ENCODE data around the gene CBARP. TPM values are rescaled to one million over a fixed set of nuclear protein-coding genes. Genes with fewer than 3 reads are reported as not detected.
A peak's percentile ranks its signal among the peaks of the same experiment; 100 is the strongest.

Gene CBARP
- total and polyA plus RNA-seq, 2 donors (not counting 1 experiment from before 2014, with no cell fraction given) = 0.31 to 1.5 TPM

DNA sequence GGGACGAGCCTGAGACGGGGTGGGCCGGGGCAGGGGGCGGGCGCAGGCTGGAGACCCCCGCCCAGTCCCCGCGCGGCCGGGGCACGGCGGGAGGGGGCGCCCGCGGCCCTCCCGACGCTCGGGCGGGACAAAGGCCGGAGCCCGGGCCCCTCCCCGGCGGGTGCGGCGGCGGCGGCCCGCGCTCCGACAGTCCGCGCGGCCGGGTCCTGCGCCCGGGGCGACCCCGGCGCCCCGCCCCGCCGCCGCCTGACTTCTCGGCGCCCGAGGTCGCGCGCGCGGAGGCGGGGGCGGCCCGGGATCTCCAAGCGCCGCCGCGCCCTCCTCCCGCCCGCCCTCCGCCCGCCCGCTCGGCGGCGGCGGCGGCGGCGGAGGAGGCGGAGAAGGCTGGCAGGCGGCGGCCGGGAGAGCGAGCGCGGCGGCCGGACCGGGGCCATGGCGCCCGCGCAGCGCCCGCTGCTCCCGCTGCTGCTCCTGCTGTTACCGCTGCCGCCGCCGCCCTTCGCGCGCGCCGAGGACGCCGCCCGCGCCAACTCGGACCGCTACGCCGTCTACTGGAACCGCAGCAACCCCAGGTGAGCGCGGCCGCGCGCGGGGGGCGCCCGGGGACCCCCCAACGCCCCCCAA is 48.0 kb upstream of the CBARP start, which contains the start of gene EFNA2:
Gene EFNA2 (plus strand): TSS at position 137 of the 624 bp plus-strand sequence. CDS start 296 bp downstream, at position 433.
- TF ChIP-seq, protein P1, sequence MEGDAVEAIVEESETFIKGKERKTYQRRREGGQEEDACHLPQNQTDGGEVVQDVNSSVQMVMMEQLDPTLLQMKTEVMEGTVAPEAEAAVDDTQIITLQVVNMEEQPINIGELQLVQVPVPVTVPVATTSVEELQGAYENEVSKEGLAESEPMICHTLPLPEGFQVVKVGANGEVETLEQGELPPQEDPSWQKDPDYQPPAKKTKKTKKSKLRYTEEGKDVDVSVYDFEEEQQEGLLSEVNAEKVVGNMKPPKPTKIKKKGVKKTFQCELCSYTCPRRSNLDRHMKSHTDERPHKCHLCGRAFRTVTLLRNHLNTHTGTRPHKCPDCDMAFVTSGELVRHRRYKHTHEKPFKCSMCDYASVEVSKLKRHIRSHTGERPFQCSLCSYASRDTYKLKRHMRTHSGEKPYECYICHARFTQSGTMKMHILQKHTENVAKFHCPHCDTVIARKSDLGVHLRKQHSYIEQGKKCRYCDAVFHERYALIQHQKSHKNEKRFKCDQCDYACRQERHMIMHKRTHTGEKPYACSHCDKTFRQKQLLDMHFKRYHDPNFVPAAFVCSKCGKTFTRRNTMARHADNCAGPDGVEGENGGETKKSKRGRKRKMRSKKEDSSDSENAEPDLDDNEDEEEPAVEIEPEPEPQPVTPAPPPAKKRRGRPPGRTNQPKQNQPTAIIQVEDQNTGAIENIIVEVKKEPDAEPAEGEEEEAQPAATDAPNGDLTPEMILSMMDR (conservative IDR thresholded peaks at IDR 0.05 in 1 of 2, IDR thresholded peaks at IDR 0.05 in 1 of 2; ENCODE audit: low read depth in 1 of 2, low read length in 2 of 2) = no peak
- no peak for TF ChIP-seq EZH2 (IDR thresholded peaks at IDR 0.05; ENCODE audit: low read length, missing control alignments)
- H3K4me1 ChIP-seq (ENCODE audit: control insufficient read depth, extremely low read depth, insufficient read depth, low read length) = no peaks in the 10 kb centered on the region
- H3K27me3 ChIP-seq (ENCODE audit: control insufficient read depth, insufficient read depth, low read length) = peaks cover 31% of the 10 kb centered on the region
- no peaks in the 10 kb centered on the region for H3K79me2 ChIP-seq (ENCODE audit: control insufficient read depth, insufficient read depth, low read length)
- no peak within 1 kb of the TSS for H3K9ac ChIP-seq (ENCODE audit: insufficient read depth, low read length)
- no peak for DNase-seq (ENCODE audit: low read depth in 2 of 2)
- H3K36me3 ChIP-seq (ENCODE audit: control insufficient read depth, insufficient read depth, low read length) = no peaks in the 10 kb centered on the region
- no peaks in the 10 kb centered on the region for H3K9me3 ChIP-seq (ENCODE audit: control insufficient read depth, insufficient read depth, low read depth, low read length)
- H3K4me3 ChIP-seq (replicated peaks in 1 of 4; ENCODE audit: control extremely low read depth in 1 of 4, insufficient read depth in 1 of 4, low read depth in 3 of 4, low read length in 4 of 4) = no peak within 1 kb of the TSS
- H3K27ac ChIP-seq (ENCODE audit: insufficient read depth, low read length) = no peak within 1 kb of the TSS
- no peak within 1 kb of the TSS for H3K4me2 ChIP-seq (ENCODE audit: extremely low read depth, insufficient read depth, low read length)
- no peaks in the 10 kb centered on the region for H4K20me1 ChIP-seq (ENCODE audit: control insufficient read depth, extremely low read depth, insufficient read depth, low read length)
- no peak within 1 kb of the TSS for H2AFZ ChIP-seq (ENCODE audit: low read length)

DNA sequence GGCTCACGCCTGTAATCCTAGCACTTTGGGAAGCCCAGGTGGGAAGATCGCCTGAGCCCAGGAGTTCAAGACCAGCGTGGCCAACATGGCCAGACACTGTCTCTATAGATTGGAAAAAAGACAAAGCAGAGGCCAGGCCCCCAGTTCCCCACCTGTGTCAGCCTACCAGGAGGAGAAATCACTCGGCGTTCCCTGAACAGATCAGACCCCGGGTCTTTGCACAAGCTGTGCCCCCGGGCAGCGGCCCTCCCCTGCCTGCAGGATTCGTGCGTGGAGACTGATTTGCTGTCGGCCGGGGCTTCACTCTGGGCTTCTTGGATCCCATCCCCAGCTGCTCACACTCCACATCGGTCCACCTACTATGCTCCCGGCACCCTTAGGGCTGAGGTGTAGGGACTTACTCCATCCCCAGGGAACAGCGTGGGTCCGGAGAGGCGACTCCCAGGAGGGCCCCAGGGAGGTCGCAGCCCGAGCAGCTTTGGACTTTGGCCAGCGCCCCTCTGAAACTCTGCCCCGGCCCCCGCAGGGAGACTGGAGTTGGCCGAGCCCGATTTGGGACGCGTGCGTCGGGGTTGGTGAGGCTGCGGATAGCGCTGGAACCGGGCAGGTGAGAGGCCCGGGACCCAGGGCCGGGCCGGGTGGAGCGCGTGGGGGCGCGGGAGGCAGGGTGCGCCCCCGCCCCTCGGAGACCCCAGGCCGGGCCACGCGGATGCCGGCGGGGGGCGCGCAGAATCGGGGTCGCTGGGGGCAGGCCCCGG is 47.4 kb upstream of the CBARP start:
- Histone ChIP-seq H3K4me1 (ENCODE audit: control insufficient read depth, extremely low read depth, insufficient read depth, low read length) (no peaks in the 10 kb centered on the region), H3K9ac (ENCODE audit: insufficient read depth, low read length) (no peak overlapping the region), H2AFZ (ENCODE audit: low read length) (no peak overlapping the region), H3K27ac (ENCODE audit: insufficient read depth, low read length) (no peak overlapping the region), H4K20me1 (ENCODE audit: control insufficient read depth, extremely low read depth, insufficient read depth, low read length) (no peaks in the 10 kb centered on the region), H3K4me2 (ENCODE audit: extremely low read depth, insufficient read depth, low read length) (no peak overlapping the region), H3K4me3 (replicated peaks in 1 of 4; ENCODE audit: control extremely low read depth in 1 of 4, insufficient read depth in 1 of 4, low read depth in 3 of 4, low read length in 4 of 4) (no peak overlapping the region), H3K27me3 (ENCODE audit: control insufficient read depth, insufficient read depth, low read length) (peaks cover 31% of the 10 kb centered on the region), H3K36me3 (ENCODE audit: control insufficient read depth, insufficient read depth, low read length) (peaks cover under 1% of the 10 kb centered on the region), H3K79me2 (ENCODE audit: control insufficient read depth, insufficient read depth, low read length) (no peaks in the 10 kb centered on the region), H3K9me3 (ENCODE audit: control insufficient read depth, insufficient read depth, low read depth, low read length) (no peaks in the 10 kb centered on the region)
- no peak for DNase-seq (ENCODE audit: low read depth in 2 of 2)
- peak; percentile 93 for TF ChIP-seq EZH2 (IDR thresholded peaks at IDR 0.05; ENCODE audit: low read length, missing control alignments)
- TF ChIP-seq, protein P1 (conservative IDR thresholded peaks at IDR 0.05 in 1 of 2, IDR thresholded peaks at IDR 0.05 in 1 of 2; ENCODE audit: low read depth in 1 of 2, low read length in 2 of 2) = no peak

DNA sequence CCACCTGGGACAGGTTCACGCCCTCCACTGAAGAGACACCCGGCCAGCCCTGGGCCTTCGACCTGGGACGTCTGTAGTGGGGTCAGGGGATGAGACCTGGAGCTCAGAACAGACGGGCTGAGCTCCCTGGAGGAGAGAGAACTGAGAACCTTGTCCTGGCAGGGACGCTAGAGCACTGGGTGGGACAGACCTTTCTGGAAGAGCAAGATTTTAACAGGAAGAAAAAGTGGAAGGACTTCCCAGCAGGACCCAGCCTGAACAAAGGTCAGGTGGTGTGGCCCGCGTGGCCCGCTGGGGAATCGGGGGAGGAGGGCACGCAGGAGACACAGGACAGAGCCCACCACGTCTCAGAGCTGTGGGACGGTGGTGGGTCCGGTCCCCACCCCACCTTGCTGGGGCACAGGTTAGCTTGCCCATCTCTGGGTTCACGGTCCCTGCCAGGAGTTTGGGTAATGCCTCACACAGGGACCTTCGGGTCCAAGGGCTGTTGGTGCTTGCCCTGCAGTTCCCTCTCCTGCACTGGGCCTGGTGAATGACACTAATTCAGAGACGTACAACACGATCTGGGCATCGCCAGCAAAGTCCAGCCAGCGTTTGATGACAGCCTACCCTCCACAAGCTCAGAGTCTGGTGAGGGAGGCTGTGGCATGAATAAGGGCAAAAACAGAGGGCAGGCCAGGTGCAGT is 46.6 kb upstream of the CBARP start:
- no peaks in the 10 kb centered on the region for H3K4me1 ChIP-seq (ENCODE audit: control insufficient read depth, extremely low read depth, insufficient read depth, low read length)
- H3K4me2 ChIP-seq (ENCODE audit: extremely low read depth, insufficient read depth, low read length) = no peak overlapping the region

More for the DNA sequence above, 46.6 kb upstream of the CBARP start:
- Histone ChIP-seq H3K79me2 (ENCODE audit: control insufficient read depth, insufficient read depth, low read length) (no peaks in the 10 kb centered on the region), H2AFZ (ENCODE audit: low read length) (no peak overlapping the region), H4K20me1 (ENCODE audit: control insufficient read depth, extremely low read depth, insufficient read depth, low read length) (no peaks in the 10 kb centered on the region), H3K36me3 (ENCODE audit: control insufficient read depth, insufficient read depth, low read length) (peaks cover 5% of the 10 kb centered on the region), H3K9ac (ENCODE audit: insufficient read depth, low read length) (no peak overlapping the region), H3K27me3 (ENCODE audit: control insufficient read depth, insufficient read depth, low read length) (peaks cover 31% of the 10 kb centered on the region), H3K9me3 (ENCODE audit: control insufficient read depth, insufficient read depth, low read depth, low read length) (no peaks in the 10 kb centered on the region), H3K4me3 (replicated peaks in 1 of 4; ENCODE audit: control extremely low read depth in 1 of 4, insufficient read depth in 1 of 4, low read depth in 3 of 4, low read length in 4 of 4) (no peak overlapping the region), H3K27ac (ENCODE audit: insufficient read depth, low read length) (no peak overlapping the region)
- TF ChIP-seq EZH2 (IDR thresholded peaks at IDR 0.05; ENCODE audit: low read length, missing control alignments) = peak; percentile 91
- TF ChIP-seq, protein P1 (conservative IDR thresholded peaks at IDR 0.05 in 1 of 2, IDR thresholded peaks at IDR 0.05 in 1 of 2; ENCODE audit: low read depth in 1 of 2, low read length in 2 of 2) = no peak
- no peak for DNase-seq (ENCODE audit: low read depth in 2 of 2)
